ENCODE results near the gene LYZL2.

- TF ChIP-seq EZH2phosphoT487 (IDR thresholded peaks at IDR 0.05; ENCODE audit: low read length) (no peak), CTCF (IDR thresholded peaks at IDR 0.05; ENCODE audit: low read length) (no peak), EZH2 (optimal IDR thresholded peaks at IDR 0.05; ENCODE audit: low read depth, low read length) (no peak)
Observed at GRCh38 chr10:30603589-30603988, 26.0 kb downstream of the LYZL2 start.
